MCF 10A (cell line): Measurements from ENCODE around the gene KPNB1. TPM values are rescaled to one million over a fixed set of nuclear protein-coding genes. Genes with fewer than 3 reads are reported as not detected.

Experiments
- BruUV-seq: library from RNA; stranded (reverse); fragments of 400-500 nt; replicated peaks from 2 replicates; lab custom pipeline; 2021; lab: Mats Ljungman, UMichigan
- CTCF ChIA-PET: fragments of 300-600 bp; sonication (Branson Sonifier 250); formaldehyde crosslinking; extraction: SDS; loops from one replicate; lab custom pipeline; 2021; ENCODE audit warnings: antibody characterized with exemption, inconsistent platforms; lab: Yijun Ruan, JAX
- POLR2A ChIA-PET: fragments of 300-600, 350-650 bp; sonication (Branson Sonifier 250); formaldehyde crosslinking; extraction: SDS; loops from one replicate; lab custom pipeline; 2020; ENCODE audit warnings: antibody characterized with exemption, inconsistent platforms; lab: Yijun Ruan, JAX
- DNase-seq: peaks from one replicate; pipeline ENCODE4 v3.0.0-alpha.2; 2018; ENCODE audit not compliant: unreplicated experiment
- H3K27ac Mint-ChIP-seq: one replicate; pipeline ENCODE4 v1.8.0; 2022; ENCODE audit warnings: mild to moderate bottlenecking, low read depth, mixed read lengths; ENCODE audit not compliant: unreplicated experiment
- H3K27me3 Mint-ChIP-seq: one replicate; pipeline ENCODE4 v1.8.0; 2022; ENCODE audit warnings: mixed read lengths; ENCODE audit not compliant: insufficient read depth, unreplicated experiment
- H3K36me3 Mint-ChIP-seq: one replicate; pipeline ENCODE4 v1.8.0; 2022; ENCODE audit warnings: mild to moderate bottlenecking, moderate library complexity, mixed read lengths; ENCODE audit not compliant: insufficient read depth, unreplicated experiment
- H3K4me1 Mint-ChIP-seq: one replicate; pipeline ENCODE4 v1.8.0; 2022; ENCODE audit warnings: mixed read lengths; ENCODE audit not compliant: insufficient read depth, unreplicated experiment
- H3K4me3 Mint-ChIP-seq: one replicate; pipeline ENCODE4 v1.8.0; 2022; ENCODE audit warnings: mild to moderate bottlenecking, moderate library complexity, mixed read lengths; ENCODE audit not compliant: unreplicated experiment
- H3K9me3 Mint-ChIP-seq: one replicate; pipeline ENCODE4 v1.8.0; 2022; ENCODE audit warnings: mixed read lengths; ENCODE audit not compliant: unreplicated experiment
- intact Hi-C: fragments of 100-400 bp; cut with micrococcal nuclease; formaldehyde crosslinking; loops from 2 replicates; pipeline ENCODE4 v1.14.1; 2022
- total RNA-seq: library from RNA; stranded (reverse); gene quantifications from 2 replicates; pipeline ENCODE4 v1.2.3, GENCODE V29; 2022
- TF ChIP-seq, protein P1 (sequence below): fragments of 200-600 bp; IDR thresholded peaks from one replicate; pipeline ENCODE4 v1.8.0; 2022; ENCODE audit warnings: antibody characterized with exemption, mild to moderate bottlenecking; ENCODE audit not compliant: unreplicated experiment

KPNB1 gene
- total RNA-seq, 1 experiment from 2014 or later = 609 TPM

DNA sequence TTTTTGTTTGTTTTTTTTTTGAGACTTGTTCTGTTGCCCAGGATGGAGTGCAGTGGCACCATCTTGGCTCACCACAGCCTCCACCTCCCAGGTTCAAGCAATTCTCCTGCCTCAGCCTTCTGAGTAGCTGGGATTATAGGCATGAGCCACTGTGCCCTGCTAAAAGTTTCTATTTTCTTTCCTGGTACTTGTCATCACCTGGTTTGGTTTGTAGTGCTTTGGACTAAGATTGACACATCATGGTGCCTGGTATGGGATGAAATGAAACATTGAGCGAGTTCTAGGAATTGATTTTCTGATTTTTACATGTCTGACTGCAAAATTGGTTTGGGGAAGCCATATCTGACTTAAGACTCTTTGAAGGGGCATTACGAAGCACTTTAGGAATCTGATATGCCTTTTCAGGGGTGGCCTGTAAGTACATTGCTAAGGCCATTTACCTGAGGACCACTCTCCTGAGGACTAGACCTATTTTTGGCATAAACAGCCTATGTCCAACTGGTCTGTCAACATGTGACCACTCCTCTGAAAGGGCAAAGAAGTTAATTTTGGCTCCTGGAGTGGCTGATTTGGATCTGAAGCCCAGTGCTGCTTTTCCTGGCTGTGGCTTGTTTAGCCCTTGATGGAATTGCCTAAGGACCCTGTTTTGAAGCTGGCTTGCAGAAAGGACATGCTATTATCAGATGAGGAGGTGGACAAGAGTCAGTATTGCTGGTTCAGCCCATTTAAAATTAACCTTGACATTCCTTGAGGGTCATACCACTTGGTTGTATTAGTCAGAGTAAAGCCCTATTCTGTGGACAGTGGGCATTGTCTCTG lies 25.9 kb downstream of the KPNB1 start:
- no peaks in the 10 kb centered on the region for H3K4me1 Mint-ChIP-seq
- ChIA-PET CTCF (interaction anchor here (1.1 to 3.7 kb wide), 3 partner anchors 10 to 22 kb away, joined by 3 to 25 read pairs (median 14); no protein-coding TSS in a partner anchor), POLR2A (no interaction called here)
- no peak overlapping the region for H3K4me3 Mint-ChIP-seq
- no peaks in the 10 kb centered on the region for H3K27me3 Mint-ChIP-seq
- no peaks in the 10 kb centered on the region for H3K9me3 Mint-ChIP-seq
- no peak for DNase-seq
- intact Hi-C loops = no loop called here
- TF ChIP-seq, protein P1, sequence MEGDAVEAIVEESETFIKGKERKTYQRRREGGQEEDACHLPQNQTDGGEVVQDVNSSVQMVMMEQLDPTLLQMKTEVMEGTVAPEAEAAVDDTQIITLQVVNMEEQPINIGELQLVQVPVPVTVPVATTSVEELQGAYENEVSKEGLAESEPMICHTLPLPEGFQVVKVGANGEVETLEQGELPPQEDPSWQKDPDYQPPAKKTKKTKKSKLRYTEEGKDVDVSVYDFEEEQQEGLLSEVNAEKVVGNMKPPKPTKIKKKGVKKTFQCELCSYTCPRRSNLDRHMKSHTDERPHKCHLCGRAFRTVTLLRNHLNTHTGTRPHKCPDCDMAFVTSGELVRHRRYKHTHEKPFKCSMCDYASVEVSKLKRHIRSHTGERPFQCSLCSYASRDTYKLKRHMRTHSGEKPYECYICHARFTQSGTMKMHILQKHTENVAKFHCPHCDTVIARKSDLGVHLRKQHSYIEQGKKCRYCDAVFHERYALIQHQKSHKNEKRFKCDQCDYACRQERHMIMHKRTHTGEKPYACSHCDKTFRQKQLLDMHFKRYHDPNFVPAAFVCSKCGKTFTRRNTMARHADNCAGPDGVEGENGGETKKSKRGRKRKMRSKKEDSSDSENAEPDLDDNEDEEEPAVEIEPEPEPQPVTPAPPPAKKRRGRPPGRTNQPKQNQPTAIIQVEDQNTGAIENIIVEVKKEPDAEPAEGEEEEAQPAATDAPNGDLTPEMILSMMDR = no peak
- H3K36me3 Mint-ChIP-seq = peaks cover 98% of the 10 kb centered on the region
- H3K27ac Mint-ChIP-seq = no peak overlapping the region
- BruUV-seq = no TSS peak

DNA sequence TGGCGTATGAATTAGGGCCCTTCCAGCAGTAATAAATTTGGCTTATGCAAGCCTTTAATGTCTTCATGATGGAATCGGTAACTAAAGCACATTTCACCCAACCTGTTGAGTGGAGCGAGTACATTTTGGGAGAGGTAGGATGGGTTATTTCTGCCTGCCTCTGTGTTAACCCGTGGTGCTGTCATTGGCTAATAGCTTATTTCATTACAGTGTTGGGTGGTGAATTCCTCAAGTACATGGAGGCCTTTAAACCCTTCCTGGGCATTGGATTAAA lies 26.4 kb downstream of the KPNB1 start:
- BruUV-seq = no TSS peak
- POLR2A ChIA-PET = interaction anchor here (0.6 to 0.7 kb wide), 2 partner anchors 18 to 21 kb away, joined by 3 read pairs; no protein-coding TSS in a partner anchor
- H3K27ac Mint-ChIP-seq = no peak overlapping the region

DNA sequence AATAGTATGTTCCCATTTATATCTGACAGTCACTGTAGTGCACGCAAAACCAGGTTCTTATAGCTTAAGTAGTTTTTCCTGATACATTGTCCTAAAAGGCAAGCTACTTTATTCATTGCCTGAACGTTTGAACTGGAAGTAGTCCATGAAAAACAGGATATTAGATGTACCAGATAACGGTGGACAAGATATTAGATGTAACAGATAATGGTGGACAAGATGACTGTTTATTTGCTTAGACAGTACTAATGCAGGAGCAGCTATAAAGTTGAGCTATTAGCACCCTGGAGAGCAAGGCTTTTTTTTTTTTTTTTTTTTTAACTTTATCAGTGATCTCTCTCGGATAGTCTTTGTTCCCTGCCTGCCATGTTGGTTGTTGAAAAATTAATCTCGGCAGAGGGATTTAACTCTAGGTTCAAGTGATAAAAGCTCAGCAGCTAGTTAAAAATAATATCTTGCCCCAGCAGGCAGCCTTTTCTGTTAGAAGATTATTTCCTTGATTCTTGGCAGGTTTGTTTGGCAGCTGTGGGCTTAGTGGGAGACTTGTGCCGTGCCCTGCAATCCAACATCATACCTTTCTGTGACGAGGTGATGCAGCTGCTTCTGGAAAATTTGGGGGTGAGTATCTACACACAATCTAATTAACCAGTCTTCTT lies 26.9 kb downstream of the KPNB1 start:
- intact Hi-C loops = no loop called here
- BruUV-seq = no TSS peak
- peaks cover 98% of the 10 kb centered on the region for H3K36me3 Mint-ChIP-seq
- peak overlapping the region; percentile 23 for H3K27ac Mint-ChIP-seq
- H3K27me3 Mint-ChIP-seq = no peaks in the 10 kb centered on the region
- POLR2A ChIA-PET = interaction anchor here (0.6 to 2.2 kb wide), 5 partner anchors 9 to 22 kb away, joined by 3 to 7 read pairs (median 3); no protein-coding TSS in a partner anchor
- no peaks in the 10 kb centered on the region for H3K9me3 Mint-ChIP-seq
- no peaks in the 10 kb centered on the region for H3K4me1 Mint-ChIP-seq
- no peak for DNase-seq
- TF ChIP-seq, protein P1 = no peak
- H3K4me3 Mint-ChIP-seq = no peak overlapping the region
- CTCF ChIA-PET = interaction anchor here (0.7 to 3.7 kb wide), 5 partner anchors 12 to 479 kb away, joined by 3 to 25 read pairs (median 3); no protein-coding TSS in a partner anchor

More for the DNA sequence above, 26.4 kb downstream of the KPNB1 start:
- intact Hi-C loops = no loop called here
- Mint-ChIP-seq H3K27me3 (no peaks in the 10 kb centered on the region), H3K36me3 (peaks cover 98% of the 10 kb centered on the region), H3K4me1 (no peaks in the 10 kb centered on the region), H3K4me3 (no peak overlapping the region), H3K9me3 (no peaks in the 10 kb centered on the region)
- CTCF ChIA-PET = interaction anchor here (0.9 to 3.7 kb wide), 3 partner anchors 11 to 23 kb away, joined by 3 to 25 read pairs (median 5); no protein-coding TSS in a partner anchor
- TF ChIP-seq, protein P1 = no peak
- DNase-seq = no peak

DNA sequence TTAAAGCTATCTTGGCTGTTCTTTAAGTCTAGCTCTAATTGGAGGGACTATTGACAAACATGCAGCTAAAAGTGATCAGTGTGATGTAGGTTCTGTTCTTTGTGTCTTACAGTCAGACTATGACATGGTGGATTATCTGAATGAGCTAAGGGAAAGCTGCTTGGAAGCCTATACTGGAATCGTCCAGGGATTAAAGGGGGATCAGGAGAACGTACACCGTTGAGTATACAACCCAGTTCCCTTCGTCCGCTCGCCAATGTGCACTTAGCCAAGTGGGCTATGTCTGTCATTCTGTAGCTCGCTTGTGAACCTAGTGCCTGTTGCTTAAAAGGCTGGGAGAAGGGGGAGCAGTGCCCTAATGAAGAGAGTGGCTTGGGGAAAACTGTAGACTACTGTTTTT lies 28.5 kb downstream of the KPNB1 start:
- TF ChIP-seq, protein P1 = no peak
- Mint-ChIP-seq H3K4me3 (no peak overlapping the region), H3K27me3 (no peaks in the 10 kb centered on the region), H3K9me3 (no peaks in the 10 kb centered on the region), H3K4me1 (no peaks in the 10 kb centered on the region), H3K27ac (peak overlapping the region; percentile 19), H3K36me3 (peaks cover 98% of the 10 kb centered on the region)
- POLR2A ChIA-PET = interaction anchor here (1.1 to 2.2 kb wide), 3 partner anchors 13 to 28 kb away, joined by 3 to 7 read pairs (median 4); partner anchors contain the start of gene KPNB1
- no TSS peak for BruUV-seq
- CTCF ChIA-PET = interaction anchor here (0.7 to 3.7 kb wide), 6 partner anchors 13 to 123 kb away, joined by 3 to 25 read pairs (median 4); no protein-coding TSS in a partner anchor
- no peak for DNase-seq
- intact Hi-C loops = no loop called here
